ELF-1 (cell line): Measurements from ENCODE around the gene SCARB1.
A peak's percentile ranks its signal among the peaks of the same experiment; 100 is the strongest.

Experiments
- DNase-seq: peaks from one replicate; pipeline ENCODE4 v3.0.0-alpha.2; 2016; ENCODE audit warnings: low read depth, low spot score

SCARB1 gene

GRCh38 chr12:124776125-124776513 lies 87.5 kb downstream of the SCARB1 start:
- DNase-seq: no peak

GRCh38 chr12:124774462-124775167 lies 89.0 kb downstream of the SCARB1 start:
- DNase-seq: no peak

- no peak for DNase-seq
Observed at GRCh38 chr12:124774054-124774461, 89.6 kb downstream of the SCARB1 start.

GRCh38 chr12:124772289-124773170 lies 91.1 kb downstream of the SCARB1 start:
- peak; percentile 50 for DNase-seq

- peak; percentile 89 for DNase-seq
Observed at GRCh38 chr12:124771462-124772288, 92.0 kb downstream of the SCARB1 start.

- no peak for DNase-seq
Observed at GRCh38 chr12:124770728-124771127, 92.9 kb downstream of the SCARB1 start.

GRCh38 chr12:124769881-124770512 lies 93.7 kb downstream of the SCARB1 start:
- DNase-seq: no peak

- no peak for DNase-seq
Observed at GRCh38 chr12:124769163-124769530, 94.5 kb downstream of the SCARB1 start.

- DNase-seq: no peak
Observed at GRCh38 chr12:124768452-124769162, 95.1 kb downstream of the SCARB1 start.

GRCh38 chr12:124767066-124767821 lies 96.4 kb downstream of the SCARB1 start:
- DNase-seq: peak; percentile 92

GRCh38 chr12:124766727-124767065 lies 97.0 kb downstream of the SCARB1 start:
- DNase-seq: no peak

- no peak for DNase-seq
Observed at GRCh38 chr12:124765581-124766489, 97.8 kb downstream of the SCARB1 start.

- no peak for DNase-seq
Observed at GRCh38 chr12:124764870-124765580, 98.6 kb downstream of the SCARB1 start.

GRCh38 chr12:124764451-124764850 lies 99.2 kb downstream of the SCARB1 start:
- DNase-seq: peak; percentile 41

GRCh38 chr12:124763594-124763979 lies 100.1 kb downstream of the SCARB1 start:
- DNase-seq: no peak

- no peak for DNase-seq
Observed at GRCh38 chr12:124762791-124763593, 100.7 kb downstream of the SCARB1 start.

- no peak for DNase-seq
Observed at GRCh38 chr12:124762384-124762783, 101.3 kb downstream of the SCARB1 start.

- DNase-seq: no peak
Observed at GRCh38 chr12:124761871-124762270, 101.8 kb downstream of the SCARB1 start.
